Fibroblast of the conjunctiva (primary cell): ENCODE results near the gene RTF1.
"Not testable (repeated sequence)": the region's sequence is repeated elsewhere in the genome, so short reads cannot be mapped to it uniquely, and the experiment has no call there.

Experiments
- DNase-seq: peaks from one replicate; pipeline ENCODE4 v3.0.0-alpha.2; 2010; ENCODE audit warnings: low read depth

The RTF1 gene

GRCh38 chr15:41437448-41437847 is 20.6 kb downstream of the RTF1 start:
- no peak for DNase-seq

- DNase-seq: no peak
Observed at GRCh38 chr15:41438206-41438605, 21.3 kb downstream of the RTF1 start.

- DNase-seq: not testable (repeated sequence)
Observed at GRCh38 chr15:41438745-41439144, 21.9 kb downstream of the RTF1 start.

DNA sequence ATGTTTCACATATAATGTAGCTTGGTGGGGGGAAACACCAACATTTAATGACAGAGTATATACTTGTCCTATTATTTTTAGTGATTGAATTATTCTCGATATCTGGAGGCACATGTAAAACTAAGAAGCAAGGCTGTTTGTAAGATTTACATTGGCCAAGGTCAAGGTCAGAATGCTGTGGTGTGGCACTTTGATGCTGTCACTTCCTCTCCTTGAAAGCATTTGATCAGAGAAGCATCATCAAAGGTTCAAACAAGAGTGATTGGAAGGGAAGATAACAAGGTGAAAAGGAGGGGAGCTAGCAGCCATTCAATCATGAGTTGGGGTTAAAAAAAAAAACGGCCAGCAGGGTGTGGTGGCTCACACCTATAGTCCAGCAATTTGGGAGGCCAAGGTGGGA is 26.4 kb downstream of the RTF1 start:
- DNase-seq: no peak

- DNase-seq: no peak
Observed at GRCh38 chr15:41445399-41445798, 28.5 kb downstream of the RTF1 start.

DNA sequence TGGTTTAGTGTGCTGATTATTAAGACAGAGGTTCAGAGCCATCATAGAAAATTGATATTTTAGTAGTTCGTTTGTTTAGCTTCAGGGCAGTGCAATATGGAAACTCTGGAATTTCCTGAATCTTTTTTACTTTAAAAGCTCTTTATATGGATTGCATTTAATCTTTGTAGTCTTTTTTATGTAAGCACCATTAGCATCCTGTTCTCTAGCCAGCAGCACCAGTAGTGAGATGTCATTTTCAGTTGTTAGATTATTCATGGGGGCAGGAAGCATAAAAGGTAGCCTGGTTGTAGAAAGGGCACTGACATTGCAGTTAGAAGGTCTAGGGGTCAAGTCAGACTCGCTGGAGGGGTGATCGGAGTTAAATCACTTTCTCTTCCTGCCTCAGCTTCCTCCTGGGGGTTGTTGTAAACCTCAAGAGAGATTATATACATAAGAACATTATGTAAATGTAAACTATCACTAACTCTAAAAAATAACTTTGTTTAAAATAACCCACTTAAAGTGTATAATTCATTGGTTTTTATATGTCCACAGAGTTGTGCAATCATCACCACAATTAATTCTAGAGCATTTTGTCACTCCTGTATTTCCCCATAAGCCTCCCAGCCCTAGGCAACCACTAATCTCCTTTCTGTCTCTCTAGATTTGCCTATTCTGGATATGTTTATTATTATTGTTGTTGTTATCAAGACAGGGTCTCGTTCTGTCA is 45.3 kb downstream of the RTF1 start:
- no peak for DNase-seq

DNA sequence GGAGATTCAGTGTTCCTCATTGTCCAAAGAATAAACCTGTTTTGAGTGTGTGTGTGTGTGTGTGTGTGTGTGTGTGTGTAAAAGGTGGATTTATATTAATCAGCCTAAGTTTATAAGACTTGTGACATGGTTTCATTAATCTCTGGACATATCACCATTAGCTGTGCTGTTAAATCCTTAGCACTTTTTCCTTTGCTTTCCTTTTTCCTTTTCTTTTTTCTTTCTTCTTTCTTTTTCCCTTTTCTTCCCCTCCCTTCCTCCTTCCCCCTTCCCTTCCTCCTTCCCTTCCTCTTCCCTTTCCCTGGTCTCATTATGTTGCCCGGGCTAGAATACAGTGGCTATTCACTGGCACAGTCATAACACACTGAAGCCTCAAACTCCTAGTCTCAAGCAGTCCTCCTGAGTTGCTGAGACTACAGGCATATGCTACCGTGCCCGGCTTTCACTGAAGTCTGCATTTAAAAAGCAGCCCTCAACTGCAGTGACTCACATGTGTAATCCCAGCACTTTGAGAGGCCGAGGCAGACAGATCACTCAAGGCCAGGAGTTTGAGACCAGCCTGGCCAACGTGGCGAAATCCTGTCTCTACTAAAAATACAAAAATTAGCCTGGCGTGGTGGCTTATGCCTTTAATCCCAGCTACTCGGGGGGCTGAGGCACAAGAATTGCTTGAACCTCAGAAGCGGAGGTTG is 48.1 kb downstream of the RTF1 start:
- no peak for DNase-seq

DNA sequence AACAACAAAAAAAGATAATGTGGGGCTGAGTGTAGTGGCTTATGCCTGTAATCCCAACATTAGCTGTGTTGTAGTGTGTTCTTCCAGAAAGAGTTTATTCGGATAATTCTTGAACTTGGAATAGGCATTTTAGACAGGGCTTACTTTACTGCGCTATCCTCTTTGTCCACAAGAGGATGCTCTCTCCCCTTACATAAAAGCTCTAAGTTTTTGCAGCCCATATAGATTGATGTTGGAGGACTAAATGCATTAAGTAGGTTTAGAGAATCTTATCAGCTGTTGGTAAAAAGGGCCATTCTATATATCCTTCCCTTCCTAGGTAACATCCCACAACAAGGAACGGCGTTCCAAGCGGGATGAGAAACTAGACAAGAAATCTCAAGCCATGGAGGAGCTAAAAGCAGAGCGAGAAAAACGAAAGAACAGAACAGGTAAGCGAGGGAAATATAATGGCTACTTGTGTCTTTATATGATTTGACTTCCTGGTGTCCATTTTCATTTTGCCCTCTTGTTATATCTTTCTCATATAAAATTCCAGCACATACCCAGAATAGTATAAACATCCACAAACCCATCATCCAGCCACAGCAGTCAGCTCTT is 49.0 kb downstream of the RTF1 start:
- peak; percentile 65 for DNase-seq

GRCh38 chr15:41466711-41467110 is 49.8 kb downstream of the RTF1 start:
- DNase-seq: no peak

GRCh38 chr15:41469644-41470043 is 52.7 kb downstream of the RTF1 start:
- DNase-seq: not testable (repeated sequence)

- DNase-seq: no peak
Observed at GRCh38 chr15:41473418-41473817, 56.5 kb downstream of the RTF1 start.

- no peak for DNase-seq
Observed at GRCh38 chr15:41474436-41474835, 57.5 kb downstream of the RTF1 start.

DNA sequence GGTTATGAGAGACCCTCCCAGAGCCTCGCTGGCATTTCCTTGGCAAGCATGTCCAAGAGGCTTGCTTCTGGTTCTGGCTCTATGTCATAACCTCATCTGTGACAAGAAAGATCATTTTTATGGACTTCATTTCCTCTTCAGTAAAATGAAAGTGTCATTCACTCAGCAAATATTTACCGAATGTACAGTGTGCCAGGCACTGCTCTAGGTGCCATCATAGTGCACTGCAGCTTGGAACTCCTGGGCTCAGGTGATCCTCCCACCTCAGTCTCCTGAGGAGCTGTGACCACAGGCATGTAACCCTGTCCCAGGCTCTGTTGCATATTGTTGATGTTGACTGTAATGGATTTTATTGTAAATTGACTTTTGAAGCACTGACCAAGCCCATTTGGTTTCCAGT is 58.0 kb downstream of the RTF1 start:
- DNase-seq: no peak

DNA sequence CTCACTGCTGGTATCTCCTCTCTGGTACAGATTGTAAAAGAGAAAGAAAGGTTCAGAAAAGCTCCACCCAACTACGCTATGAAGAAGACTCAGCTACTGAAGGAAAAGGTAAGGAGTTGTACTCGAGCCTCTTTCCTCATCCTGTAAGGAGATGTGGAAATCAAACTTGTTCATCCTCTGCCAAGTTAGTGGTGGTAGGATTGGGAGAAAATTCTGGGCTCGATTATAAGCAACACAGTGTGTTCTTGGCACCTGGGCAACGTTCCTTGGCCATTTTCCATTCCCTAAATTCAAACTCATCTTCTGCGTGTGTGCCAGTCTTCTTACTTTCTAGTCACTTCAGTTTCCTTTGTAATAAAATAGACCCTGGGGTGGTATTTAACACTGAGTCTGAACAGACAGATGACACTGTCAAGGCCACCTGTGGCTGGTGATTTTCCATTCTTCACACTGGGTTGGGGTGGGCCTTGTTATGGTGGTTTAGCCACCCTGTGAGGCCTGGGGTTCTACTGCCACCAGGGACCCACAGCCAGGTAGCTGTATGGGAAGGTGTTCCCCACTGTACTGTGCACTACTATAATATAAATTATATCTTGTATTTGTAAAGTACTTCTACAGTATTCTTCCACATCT is 59.6 kb downstream of the RTF1 start:
- peak; percentile 14 for DNase-seq

GRCh38 chr15:41480396-41481140 is 63.7 kb downstream of the RTF1 start:
- no peak for DNase-seq

DNA sequence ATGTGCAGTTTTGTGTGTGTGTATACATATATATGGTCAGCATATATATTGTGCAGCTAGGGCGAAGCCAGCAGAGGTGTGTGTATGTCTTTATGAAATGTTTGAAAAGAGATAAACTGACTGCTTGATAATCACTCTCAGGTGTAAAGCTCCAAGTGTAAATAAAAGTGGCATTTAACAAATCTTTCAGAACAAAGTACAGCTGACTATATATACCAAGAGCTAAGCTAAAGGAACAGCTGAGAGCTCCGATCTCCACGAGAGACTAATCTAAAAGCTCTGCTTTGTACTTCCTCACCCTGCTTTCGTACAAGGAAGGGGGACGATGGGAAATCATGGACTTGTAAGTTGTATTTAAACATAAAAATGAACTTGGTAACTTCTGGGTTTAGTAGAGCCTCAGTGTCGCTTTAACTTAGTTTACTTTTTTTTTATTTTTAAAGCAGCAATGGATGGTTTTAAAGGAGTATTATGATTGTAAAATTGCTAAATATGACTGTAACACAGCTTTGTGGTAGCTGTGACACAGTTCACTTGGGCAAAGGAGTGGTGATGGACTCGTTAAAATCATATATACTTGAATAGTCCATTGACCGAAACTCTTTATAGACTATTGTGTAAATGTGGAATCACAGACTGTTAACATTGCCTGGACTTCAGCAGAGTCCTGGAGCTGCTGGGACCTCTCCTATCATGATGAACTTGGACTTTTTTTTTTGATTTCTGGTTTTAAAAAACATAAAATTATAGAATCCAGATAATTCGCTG is 65.4 kb downstream of the RTF1 start:
- no peak for DNase-seq

- no peak for DNase-seq
Observed at GRCh38 chr15:41483115-41483514, 66.2 kb downstream of the RTF1 start.

- no peak for DNase-seq
Observed at GRCh38 chr15:41483519-41483918, 66.6 kb downstream of the RTF1 start.

DNA sequence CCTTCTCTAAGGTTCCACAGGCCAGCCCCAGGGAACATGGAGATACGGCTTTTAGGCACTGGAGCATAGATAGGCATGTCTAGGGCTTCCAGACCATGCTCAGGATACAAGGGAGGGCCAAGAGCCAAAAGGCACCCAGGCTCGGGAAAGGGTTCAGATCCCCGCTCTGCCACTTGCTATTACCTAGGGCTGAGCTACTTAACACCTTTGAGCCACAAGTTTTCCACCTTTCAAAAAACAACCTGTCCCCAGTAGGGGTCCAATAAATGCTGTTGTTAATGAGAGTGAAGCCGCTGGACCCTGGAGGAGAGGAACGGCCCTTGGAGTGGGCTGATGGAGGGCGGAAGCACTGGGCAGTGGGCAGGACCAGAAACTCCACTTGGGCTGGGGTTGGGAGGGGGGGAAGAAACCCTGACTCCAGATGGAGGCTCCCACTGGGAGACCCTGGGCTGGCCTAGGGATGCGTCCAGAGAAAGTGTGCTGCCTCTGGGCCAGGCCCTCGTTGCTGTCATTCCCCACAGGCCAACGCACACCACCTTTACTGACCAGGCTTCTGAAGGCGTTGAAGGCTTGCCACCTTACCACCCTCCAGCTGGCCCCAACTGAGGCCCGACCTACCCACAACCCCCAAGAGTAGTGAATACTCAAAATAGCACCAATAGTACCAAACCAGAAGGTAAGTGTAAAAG is 68.2 kb downstream of the RTF1 start:
- DNase-seq: no peak

- no peak for DNase-seq
Observed at GRCh38 chr15:41486286-41486685, 69.4 kb downstream of the RTF1 start.

- DNase-seq: no peak
Observed at GRCh38 chr15:41487381-41487780, 70.5 kb downstream of the RTF1 start.
